ENCODE measurements around the gene LAMTOR2.

Gene LAMTOR2

DNA sequence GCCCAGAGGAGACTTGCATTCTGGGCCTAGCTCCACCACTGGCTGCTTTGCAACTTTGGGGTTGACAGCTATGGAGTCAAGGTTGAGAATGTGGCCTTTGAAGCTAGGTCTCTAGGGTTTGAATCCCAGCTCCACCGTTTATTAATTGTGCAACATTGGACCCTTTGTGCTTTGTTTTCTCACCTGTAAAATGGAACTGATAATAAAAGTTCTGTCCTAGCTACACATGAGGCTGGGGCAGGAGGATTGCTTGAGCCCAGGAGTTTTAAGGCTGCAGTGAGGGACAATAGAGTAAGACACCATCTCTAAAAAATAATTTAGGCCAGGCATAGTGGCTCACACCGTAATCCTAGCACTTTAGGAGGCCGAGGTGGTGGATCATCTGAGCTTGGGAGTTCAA lies 44.7 kb downstream of the LAMTOR2 start:
- no peak for DNase-seq (ENCODE audit: low read depth)

DNA sequence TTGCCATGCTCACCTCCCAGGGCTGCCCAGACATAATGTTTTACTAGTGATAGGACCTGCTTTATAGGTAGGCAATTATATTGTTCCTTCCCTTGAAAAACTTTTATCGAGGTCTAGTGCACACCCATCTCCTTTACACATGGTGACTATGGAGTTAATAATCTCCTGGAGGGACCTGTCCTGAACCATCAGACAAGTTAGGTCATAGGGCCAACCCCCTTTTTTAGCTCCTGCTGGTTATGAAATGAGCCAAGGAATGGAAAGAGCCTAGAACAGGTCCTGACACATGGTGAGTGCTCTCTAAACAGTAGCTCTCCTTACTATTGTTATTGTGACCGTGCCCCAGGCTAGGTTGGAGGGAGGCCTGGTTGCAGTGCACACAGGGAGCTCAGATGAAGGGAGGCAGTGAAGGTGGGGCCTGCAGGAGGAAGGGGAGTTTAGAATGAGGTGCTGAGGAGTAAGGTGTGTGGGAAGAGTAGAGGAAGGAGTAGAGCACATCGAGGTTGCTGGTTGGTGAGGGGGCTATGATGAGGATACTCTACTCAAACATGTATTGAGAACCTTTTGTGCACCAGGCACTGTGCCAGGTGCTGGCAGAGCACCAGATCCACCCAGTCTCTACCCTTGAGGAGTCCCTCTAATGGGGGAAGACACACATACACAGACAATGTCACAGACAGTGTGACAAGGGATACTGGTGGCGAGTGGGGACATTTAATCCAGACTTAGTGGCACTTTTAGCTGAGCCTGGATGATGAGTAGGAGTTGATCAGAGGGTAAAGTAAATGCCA lies 45.8 kb downstream of the LAMTOR2 start:
- no peak for DNase-seq (ENCODE audit: low read depth)

DNA sequence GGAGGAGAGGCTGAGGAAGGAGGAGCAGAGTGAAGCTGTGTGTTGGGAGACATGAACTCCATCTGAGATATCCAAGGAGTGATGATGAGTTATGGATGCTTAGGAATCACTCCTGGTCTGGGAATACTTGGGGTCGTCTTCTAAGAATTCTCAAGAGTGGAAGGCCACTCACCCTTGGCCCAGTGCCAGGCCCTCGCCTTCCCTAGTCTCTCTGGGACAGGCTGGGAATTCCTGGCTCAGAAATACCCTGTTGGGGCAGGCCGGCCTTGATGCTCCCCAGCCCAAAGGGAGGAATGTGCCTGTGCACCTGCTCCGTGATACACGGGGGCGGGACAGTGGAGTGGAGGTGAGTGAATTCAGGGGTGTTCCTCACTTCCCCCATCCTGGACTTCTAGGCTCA lies 47.3 kb downstream of the LAMTOR2 start:
- DNase-seq (ENCODE audit: low read depth) = no peak

DNA sequence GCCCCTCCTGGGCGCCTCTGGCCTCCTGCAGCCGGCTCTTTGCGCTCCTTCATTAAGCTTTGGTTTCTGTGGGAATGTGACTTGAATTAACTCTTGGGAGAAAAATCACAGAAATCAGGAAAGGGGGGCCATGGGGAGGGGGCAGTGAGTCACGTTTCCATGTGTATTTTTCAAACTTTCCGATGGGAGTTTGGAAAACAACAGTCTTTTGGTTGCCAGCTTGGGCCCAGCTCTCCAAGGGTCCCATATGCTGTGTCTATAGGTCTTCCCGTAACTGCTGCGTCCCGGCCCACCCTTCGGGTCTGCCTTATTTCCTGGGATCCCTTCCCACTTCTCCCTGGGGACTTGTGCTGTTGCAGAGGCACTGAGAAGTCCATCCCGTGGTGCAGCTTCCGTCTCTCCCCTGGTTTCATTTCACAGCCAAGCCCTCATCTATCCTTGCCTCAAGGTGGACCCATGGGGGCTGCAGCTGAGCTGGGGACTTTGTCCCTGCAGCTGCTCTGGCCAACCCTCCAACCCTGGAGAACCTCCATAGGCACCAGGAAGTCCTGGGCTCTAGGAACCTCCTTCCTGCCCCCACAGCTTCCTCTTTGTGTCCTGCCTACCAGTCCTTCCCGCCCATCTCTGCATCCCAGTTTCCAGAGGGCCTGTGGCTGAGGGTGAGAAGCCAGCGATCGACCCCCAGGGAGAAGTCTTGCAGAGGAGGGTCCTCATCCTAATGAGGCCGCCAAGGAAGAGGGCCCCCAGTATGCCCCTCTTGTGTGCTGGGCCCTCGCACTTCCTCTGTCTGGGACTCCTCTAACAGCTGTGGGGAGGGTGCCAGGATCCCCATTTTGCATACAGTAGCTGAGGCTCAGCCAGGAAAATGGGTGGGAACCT lies 48.3 kb downstream of the LAMTOR2 start:
- DNase-seq (ENCODE audit: low read depth) = no peak

DNA sequence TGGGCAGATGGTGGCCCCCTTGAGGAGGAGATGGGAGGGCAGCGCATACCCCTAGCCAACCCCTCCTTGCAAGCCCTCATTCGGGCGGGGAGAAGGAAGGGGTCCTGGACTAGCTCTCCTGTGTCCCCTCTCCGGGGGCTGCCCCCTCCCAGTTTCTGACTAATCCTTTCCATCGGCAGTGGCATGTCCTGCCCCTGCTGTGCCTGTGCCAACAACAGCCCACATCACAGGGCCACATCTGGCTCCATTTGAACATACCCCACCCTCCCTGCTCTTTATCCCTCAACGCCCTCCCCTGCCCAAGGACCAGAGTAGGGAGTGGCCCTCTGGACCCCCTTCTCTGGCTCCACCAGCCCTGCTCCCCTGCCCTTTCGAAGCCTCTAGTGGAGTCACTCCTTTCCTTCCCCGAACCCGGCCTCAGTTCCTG lies 49.0 kb downstream of the LAMTOR2 start:
- peak; percentile 80 for DNase-seq (ENCODE audit: low read depth)

DNA sequence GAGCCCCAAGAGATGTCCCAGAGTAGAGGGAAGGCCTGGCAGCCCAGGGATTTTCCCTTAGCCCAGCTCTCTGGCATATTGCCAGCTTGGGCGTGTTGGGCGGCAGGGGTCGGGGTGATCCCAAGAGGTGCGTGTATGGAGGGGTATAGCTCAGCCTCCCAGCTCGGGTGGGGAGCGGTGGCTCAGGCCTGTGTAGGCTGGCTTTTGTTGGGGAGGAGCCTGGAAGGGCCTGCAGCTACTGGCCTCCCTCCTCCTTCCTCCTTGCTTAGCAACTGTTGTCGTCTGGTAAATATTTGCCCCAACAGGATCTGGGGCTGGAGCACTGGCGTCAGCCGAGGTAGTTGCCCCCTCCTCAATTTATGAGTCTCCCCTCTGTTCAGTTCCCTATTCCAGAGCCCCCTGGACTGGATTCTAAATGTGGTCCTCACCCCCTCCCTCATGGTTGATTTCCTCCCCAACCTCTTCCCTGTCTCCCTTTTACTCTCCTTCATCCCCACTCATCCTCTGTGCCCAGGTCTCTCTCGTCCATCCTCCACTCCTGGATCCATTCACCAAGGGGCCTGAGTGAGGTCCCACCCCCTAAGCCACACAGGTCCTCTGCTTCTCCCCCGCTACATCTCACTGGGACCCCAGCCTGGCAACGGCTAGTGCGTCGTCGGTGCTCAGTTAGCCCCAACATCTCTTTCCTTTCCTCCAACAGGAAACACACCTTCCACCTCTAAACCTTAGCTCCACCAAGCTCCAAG lies 49.7 kb downstream of the LAMTOR2 start:
- peak; percentile 91 for DNase-seq (ENCODE audit: low read depth)

DNA sequence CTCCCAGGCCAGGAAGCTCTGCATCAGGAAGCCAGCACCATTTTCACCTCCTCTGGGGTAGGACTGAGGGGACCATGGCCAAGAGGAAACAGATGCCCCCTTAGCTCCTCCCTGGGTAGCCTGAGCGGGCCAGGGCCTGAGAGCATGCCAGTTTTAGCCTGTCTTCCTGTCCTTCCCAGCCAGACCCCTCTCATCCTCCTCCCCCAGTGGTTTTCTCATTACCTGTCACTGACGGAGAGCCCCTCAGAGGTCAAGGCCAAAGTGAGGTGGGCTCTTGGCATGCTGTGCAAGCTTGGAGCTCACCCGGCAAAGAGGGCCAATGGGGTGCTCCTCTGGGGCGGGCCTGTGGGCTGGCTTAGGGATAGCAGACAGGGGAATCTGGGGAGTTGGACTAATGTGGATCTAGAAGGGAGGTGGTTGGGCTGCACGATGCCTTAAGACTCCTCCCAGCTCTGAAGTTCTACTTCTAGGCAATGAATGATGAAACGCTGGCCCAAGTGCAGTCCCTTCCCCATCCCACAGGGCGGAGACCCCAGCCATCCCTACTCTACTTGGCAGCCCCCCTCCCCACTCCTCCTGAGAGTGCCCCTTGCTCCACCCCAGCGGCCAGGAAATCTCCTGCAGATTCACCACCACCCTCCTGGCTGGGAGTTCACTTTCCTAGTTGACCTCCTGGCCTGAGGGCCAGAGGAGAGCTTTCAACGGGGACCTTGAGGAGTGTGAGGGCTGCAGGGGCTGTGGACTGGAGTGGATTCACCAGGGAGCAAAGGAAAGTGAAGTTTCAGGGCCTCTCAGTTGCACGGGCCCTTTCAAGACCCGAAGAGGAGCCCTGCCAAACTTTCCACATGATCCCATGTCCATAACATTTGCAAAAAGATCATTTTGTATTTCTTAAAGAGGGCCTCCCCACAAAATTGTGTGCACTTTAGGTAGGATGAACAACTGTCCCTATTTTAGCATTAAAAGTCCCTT lies 50.6 kb downstream of the LAMTOR2 start:
- DNase-seq (ENCODE audit: low read depth) = peak; percentile 70

DNA sequence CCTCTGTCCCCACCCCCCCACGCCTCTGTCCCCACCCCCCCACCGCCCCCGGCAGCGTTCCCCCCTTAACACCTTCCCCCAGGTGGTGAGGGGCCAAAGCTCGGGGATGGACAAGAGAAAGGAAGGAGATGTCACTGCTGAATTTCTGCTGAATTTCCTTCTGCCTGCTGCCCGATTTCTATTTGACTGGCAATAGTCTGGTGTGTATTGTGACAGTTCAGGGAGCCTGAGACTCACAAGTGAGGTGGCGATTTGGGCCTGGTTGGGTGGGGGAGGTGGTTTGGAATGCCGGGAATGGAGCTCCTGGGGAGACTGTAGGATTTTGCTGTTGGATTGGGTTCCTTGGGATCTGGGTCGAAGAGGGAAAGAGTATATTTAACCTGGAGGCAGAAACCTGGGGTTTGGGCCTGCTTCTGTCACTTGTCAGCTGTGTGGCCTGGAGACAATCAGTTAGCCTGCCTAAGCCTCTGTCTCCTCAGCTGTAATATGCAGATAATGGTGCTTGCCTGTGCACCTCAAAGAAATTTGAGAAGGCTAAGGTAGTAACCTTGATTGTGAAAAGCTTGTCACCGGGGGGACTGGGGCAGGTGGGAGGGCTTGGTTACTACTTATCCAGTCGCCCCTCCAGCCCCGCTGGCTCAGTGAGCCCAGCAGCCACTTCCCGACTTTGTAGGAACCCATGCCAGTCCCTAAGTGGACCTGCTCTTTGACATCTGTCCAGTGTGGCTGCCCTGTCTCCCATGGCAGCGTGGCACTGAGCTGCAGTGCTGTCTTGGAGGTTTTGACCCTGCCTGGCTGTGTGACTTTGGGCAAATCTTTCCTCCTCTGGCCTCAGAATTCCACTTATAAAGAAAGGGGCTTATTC lies 52.3 kb downstream of the LAMTOR2 start:
- DNase-seq (ENCODE audit: low read depth) = no peak

DNA sequence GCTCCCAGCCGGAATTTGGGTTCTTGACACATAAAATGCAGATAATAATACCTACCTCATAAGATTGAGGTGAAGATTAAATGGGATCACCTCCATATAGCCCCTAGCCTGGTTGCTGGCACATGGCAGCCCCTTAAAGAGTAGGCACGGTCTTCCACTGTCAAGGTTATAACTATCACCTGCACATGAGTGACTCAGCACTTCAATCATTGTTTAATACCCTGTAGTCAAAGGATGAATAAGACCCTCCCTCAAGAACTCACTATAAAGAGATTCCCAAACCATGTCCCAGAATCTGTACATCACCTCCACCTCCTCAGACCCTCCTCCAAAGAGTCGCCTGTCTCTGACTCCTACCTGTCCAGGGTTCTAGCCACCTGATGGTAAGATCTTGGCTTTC lies 53.5 kb downstream of the LAMTOR2 start:
- no peak for DNase-seq (ENCODE audit: low read depth)

Data from stromal cell of bone marrow (primary cell).